ENCODE measurements around the gene DCAF17.

Gene DCAF17

GRCh38 chr2:171480908-171481307 lies 46.9 kb downstream of the DCAF17 start:
- no peak for TF ChIP-seq CTCF (IDR thresholded peaks at IDR 0.05; ENCODE audit: low read depth, low read length)
- H3K4me3 ChIP-seq (ENCODE audit: low read depth, low read length) = no peak overlapping the region

GRCh38 chr2:171482308-171482707 lies 48.3 kb downstream of the DCAF17 start:
- no peak overlapping the region for H3K4me3 ChIP-seq (ENCODE audit: low read depth, low read length)
- TF ChIP-seq CTCF (IDR thresholded peaks at IDR 0.05; ENCODE audit: low read depth, low read length) = no peak

GRCh38 chr2:171482877-171483276 lies 48.9 kb downstream of the DCAF17 start:
- H3K4me3 ChIP-seq (ENCODE audit: low read depth, low read length) = no peak overlapping the region
- TF ChIP-seq CTCF (IDR thresholded peaks at IDR 0.05; ENCODE audit: low read depth, low read length) = no peak

- H3K4me3 ChIP-seq (ENCODE audit: low read depth, low read length) = no peak overlapping the region
- TF ChIP-seq CTCF (IDR thresholded peaks at IDR 0.05; ENCODE audit: low read depth, low read length) = no peak
Observed at GRCh38 chr2:171483793-171484192, 49.8 kb downstream of the DCAF17 start.

GRCh38 chr2:171485116-171485515 lies 51.1 kb downstream of the DCAF17 start:
- TF ChIP-seq CTCF (IDR thresholded peaks at IDR 0.05; ENCODE audit: low read depth, low read length) = no peak
- no peak overlapping the region for H3K4me3 ChIP-seq (ENCODE audit: low read depth, low read length)

- no peak for TF ChIP-seq CTCF (IDR thresholded peaks at IDR 0.05; ENCODE audit: low read depth, low read length)
- no peak overlapping the region for H3K4me3 ChIP-seq (ENCODE audit: low read depth, low read length)
Observed at GRCh38 chr2:171487201-171487600, 53.2 kb downstream of the DCAF17 start.

- TF ChIP-seq CTCF (IDR thresholded peaks at IDR 0.05; ENCODE audit: low read depth, low read length) = no peak
- no peak overlapping the region for H3K4me3 ChIP-seq (ENCODE audit: low read depth, low read length)
Observed at GRCh38 chr2:171487803-171488259, 53.8 kb downstream of the DCAF17 start.
